Measurements from ENCODE around the gene FMNL2.

Gene FMNL2

DNA sequence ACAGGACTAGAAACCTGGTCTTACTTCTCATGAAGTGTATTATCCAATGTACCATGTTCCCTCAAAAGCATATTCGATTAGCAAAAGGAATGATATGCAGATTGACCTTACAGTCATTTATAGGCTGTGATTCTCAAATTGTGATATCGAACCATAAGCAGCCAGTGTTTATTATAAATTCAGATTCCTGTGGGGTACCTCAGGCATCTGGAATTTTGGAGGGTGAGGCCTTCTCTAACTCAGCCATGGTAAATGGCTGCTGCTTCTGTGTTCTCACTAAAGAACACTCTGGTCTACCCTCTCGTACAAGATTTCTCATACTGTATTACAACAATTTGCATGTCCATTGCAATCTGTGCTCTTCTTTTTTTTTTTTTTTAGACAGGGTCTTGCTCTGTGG, 297.8 kb downstream of the FMNL2 start:
- DNase-seq, result no peak
- Mint-ChIP-seq H3K27ac (no peak overlapping the region), H3K4me3 (no peak overlapping the region), H3K9me3 (no peaks in the 10 kb centered on the region), H3K4me1 (peaks cover 11% of the 10 kb centered on the region), H3K27me3 (peaks cover 14% of the 10 kb centered on the region), H3K36me3 (no peaks in the 10 kb centered on the region)
- CTCF ChIA-PET, result interaction anchor here (1.5 kb wide), 1 partner anchor 457 kb away, joined by 6 read pairs; the partner anchor contains the start of gene STAM2

DNA sequence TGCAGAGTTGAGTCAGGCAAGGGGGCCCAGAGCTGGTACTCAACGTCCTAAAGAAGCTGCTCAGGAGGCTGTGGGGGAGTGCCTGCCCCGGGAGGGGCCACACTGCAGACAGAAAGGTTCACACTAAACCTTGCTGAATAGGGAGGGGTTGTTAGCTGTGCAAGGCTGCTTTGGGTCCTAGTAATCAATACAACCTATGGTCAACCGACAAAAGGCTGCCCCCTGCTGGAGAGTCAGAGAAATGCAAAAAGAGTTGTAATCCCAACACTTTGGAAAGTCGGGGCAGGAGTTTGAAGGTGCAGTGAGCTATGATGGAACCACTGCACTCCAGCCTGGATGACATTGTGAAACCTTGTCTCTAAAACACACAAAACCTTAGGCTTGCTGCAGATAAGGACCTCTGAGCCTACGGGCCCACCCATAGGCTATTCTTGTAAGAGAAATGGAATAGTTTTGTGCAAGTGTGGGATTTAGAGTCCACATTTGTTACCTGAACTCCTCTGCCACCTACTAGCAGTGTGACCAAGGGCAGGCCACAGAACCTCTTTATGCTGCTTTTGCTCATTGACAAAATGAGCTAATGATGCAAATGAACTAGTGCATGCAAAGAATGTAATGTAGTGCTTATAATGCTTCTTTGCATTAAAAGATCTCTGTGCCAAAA, 300.8 kb downstream of the FMNL2 start:
- Mint-ChIP-seq H3K36me3 (no peaks in the 10 kb centered on the region), H3K9me3 (no peaks in the 10 kb centered on the region), H3K27ac (no peak overlapping the region), H3K4me1 (no peaks in the 10 kb centered on the region), H3K27me3 (peaks cover 18% of the 10 kb centered on the region), H3K4me3 (no peak overlapping the region)
- peak; percentile 77 for DNase-seq
- CTCF ChIA-PET, result interaction anchor here (0.7 to 3.1 kb wide), 38 partner anchors 8 to 610 kb away, joined by 3 to 31 read pairs (median 4); partner anchors contain the start of gene STAM2

DNA sequence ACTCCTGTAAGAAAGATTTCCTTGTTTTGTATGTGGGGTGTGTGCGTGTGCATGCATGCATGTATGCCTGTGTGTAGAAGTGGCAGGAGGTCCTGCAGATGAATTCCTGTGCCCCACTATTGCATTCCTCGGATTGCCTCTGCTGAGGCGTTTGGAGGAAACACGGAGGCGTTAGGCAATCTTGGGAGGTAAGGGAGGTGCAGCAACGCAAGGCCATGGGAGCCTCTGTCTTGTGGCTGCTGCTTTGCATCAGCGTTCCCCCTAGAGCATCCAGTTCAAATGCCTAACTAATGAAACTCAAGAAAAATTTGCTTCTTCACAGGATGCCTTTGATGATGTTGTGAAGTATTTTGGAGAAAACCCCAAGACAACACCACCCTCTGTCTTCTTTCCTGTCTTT, 302.3 kb downstream of the FMNL2 start:
- H3K9me3 Mint-ChIP-seq, result no peaks in the 10 kb centered on the region
- no peak overlapping the region for H3K27ac Mint-ChIP-seq
- CTCF ChIA-PET, result no interaction called here
- DNase-seq, result no peak
- no peak overlapping the region for H3K4me3 Mint-ChIP-seq
- H3K4me1 Mint-ChIP-seq, result no peaks in the 10 kb centered on the region
- peaks cover 18% of the 10 kb centered on the region for H3K27me3 Mint-ChIP-seq
- no peaks in the 10 kb centered on the region for H3K36me3 Mint-ChIP-seq

DNA sequence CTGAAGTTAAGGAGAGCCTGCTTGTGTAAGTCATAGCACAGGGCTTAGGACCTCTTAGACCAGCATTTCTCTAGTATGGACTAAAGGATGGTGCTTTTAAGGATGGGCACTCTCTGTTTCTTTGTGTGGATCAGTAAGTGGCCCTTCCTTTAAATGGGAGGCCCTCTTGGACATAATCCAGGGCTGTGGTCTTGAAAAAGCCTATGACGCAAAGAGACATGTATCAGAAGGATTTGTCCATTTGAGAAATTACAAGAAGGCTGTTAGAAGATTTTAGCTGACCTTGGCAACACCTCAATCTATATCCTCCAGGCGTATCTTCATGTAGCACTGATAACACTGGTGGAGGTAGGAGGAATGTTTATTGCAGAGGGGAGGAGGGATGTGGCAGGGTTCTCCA, 303.1 kb downstream of the FMNL2 start:
- DNase-seq, result no peak
- no peaks in the 10 kb centered on the region for H3K4me1 Mint-ChIP-seq
- no peak overlapping the region for H3K4me3 Mint-ChIP-seq
- H3K27ac Mint-ChIP-seq, result no peak overlapping the region
- no peaks in the 10 kb centered on the region for H3K9me3 Mint-ChIP-seq
- H3K27me3 Mint-ChIP-seq, result peaks cover 18% of the 10 kb centered on the region
- CTCF ChIA-PET, result interaction anchor here (0.7 kb wide), 1 partner anchor 26 kb away, joined by 3 read pairs; no protein-coding TSS in a partner anchor
- no peaks in the 10 kb centered on the region for H3K36me3 Mint-ChIP-seq

DNA sequence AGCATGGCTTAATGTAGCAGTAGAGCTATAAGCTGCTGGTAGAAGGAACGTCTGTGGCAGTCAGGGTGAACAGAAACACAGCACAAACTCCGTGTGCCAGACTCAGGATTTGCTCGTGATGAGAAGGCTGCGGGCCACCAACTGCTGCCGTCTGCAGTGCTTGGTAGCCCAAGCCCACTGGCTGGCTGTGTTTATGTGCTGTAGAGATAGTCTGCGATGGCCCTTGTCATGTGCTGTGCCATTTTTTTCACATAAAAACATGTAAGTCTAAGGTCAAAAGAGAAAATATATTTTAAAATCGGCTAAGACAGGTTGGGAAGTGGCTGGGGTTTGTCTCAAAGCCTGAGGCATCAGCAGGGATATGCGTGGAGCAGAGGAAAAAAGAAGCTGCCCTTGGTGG, 303.6 kb downstream of the FMNL2 start:
- no peak for DNase-seq
- H3K9me3 Mint-ChIP-seq, result no peaks in the 10 kb centered on the region
- CTCF ChIA-PET, result interaction anchor here (0.5 to 0.7 kb wide), 2 partner anchors 27 to 473 kb away, joined by 3 read pairs; no protein-coding TSS in a partner anchor
- no peak overlapping the region for H3K4me3 Mint-ChIP-seq
- H3K27ac Mint-ChIP-seq, result no peak overlapping the region
- H3K36me3 Mint-ChIP-seq, result no peaks in the 10 kb centered on the region
- H3K27me3 Mint-ChIP-seq, result peaks cover 18% of the 10 kb centered on the region
- H3K4me1 Mint-ChIP-seq, result no peaks in the 10 kb centered on the region

DNA sequence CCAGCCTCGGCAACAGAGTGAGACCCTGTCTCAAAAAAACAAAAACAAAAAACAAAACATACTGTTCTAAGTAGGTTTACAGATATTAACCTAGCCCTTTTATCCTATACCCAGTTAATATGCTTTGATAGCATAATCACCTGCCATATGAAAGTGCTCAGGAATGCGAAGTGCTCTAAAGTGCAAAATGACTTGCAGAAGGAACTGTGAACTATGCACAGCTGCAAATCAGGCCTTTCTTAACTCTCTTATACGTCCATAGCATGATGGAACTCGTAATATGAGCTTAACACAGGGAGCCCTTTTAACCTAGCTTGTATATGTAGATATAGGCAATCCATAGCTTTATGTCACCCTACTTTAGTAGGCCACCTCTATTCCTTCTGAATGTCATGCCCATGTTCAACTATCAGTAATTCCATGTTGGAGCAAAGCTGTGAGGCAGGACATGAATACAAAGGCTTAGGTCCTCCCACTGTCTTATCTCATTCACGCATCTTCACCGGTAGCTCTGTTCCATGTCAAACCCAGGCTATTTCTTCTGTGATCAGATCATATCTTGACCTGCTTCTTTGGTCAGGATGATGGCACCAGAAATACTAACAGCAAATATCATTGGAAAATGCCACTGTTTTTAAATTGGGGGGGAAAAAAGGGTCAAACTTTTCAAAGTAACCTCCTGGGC, 309.4 kb downstream of the FMNL2 start:
- Mint-ChIP-seq H3K9me3 (no peaks in the 10 kb centered on the region), H3K27me3 (peaks cover 7% of the 10 kb centered on the region), H3K4me3 (no peak overlapping the region), H3K4me1 (no peaks in the 10 kb centered on the region), H3K27ac (no peak overlapping the region), H3K36me3 (peaks cover 7% of the 10 kb centered on the region)
- DNase-seq, result no peak
- CTCF ChIA-PET, result interaction anchor here (1.3 kb wide), 1 partner anchor 9 kb away, joined by 6 read pairs; no protein-coding TSS in a partner anchor

DNA sequence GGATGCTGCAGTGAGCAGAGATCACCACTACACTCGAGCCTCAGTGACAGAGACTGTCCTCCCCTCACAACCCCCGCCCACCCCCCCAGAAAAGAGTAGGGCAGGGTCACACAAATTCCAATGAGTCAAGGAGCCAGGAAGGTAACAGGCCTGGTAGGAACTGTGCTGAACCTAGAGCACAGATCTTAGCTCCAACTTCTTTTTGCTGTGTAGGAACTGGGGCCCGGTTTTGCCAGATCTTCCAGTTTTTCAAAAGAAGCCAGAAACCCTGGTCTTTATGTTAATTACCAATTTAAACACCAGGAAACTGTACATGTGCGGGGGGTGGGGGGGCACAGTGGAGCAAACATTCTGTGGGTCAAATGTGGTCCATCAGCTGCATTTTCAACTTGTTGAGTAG, 311.3 kb downstream of the FMNL2 start:
- Mint-ChIP-seq H3K4me1 (no peaks in the 10 kb centered on the region), H3K36me3 (peaks cover 10% of the 10 kb centered on the region), H3K9me3 (no peaks in the 10 kb centered on the region), H3K27ac (no peak overlapping the region), H3K4me3 (no peak overlapping the region), H3K27me3 (no peaks in the 10 kb centered on the region)
- CTCF ChIA-PET, result interaction anchor here (0.6 to 3.0 kb wide), 3 partner anchors 11 to 873 kb away, joined by 3 to 24 read pairs (median 5); partner anchors contain the start of gene STAM2
- DNase-seq, result no peak

DNA sequence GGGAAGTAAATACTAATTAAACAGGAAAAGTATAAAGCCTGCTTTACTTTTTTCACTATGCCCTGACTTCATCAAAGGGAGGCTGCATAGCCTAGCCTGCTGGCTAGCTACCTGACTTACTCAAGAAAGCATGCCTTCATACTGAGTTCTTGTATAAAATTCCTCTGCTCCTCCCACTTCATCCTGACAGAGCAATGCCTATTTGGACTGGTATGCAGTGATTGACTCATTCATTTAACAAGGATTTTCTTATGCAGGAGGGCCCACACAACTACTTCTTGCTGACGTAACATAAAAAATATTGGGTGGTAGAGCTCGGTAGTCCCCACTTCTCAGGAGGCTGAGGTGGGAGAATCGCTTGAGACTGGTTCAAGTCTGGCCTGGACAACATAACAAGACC, 311.8 kb downstream of the FMNL2 start:
- CTCF ChIA-PET, result interaction anchor here (1.4 to 3.0 kb wide), 2 partner anchors 11 to 471 kb away, joined by 5 to 24 read pairs; partner anchors contain the start of gene STAM2
- Mint-ChIP-seq H3K27me3 (no peaks in the 10 kb centered on the region), H3K36me3 (peaks cover 10% of the 10 kb centered on the region), H3K27ac (no peak overlapping the region), H3K9me3 (no peaks in the 10 kb centered on the region), H3K4me3 (no peak overlapping the region), H3K4me1 (no peaks in the 10 kb centered on the region)
- no peak for DNase-seq

DNA sequence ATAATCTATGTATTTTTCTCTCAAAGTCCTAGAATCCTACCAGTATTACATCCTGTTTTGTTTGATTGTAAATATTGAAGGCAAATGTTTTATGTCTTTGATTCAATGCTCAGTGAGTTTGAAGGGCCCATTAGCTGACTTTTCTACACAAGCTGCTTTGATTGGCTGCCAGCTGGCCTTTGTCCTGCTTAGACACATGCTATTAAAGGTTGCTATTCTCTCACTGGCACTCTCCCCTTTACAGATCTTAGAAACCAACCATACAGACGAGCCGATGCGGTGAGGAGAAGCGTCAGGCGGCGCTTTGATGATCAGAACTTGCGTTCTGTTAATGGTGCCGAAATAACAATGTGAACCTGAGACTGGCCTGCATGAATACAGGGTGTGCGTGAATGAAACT, 312.6 kb downstream of the FMNL2 start:
- Mint-ChIP-seq H3K27me3 (no peaks in the 10 kb centered on the region), H3K9me3 (no peaks in the 10 kb centered on the region), H3K4me1 (no peaks in the 10 kb centered on the region), H3K27ac (no peak overlapping the region), H3K36me3 (peaks cover 13% of the 10 kb centered on the region), H3K4me3 (no peak overlapping the region)
- CTCF ChIA-PET, result interaction anchor here (0.9 to 3.0 kb wide), 3 partner anchors 12 to 527 kb away, joined by 3 to 24 read pairs (median 5); partner anchors contain the start of gene STAM2
- no peak for DNase-seq

DNA sequence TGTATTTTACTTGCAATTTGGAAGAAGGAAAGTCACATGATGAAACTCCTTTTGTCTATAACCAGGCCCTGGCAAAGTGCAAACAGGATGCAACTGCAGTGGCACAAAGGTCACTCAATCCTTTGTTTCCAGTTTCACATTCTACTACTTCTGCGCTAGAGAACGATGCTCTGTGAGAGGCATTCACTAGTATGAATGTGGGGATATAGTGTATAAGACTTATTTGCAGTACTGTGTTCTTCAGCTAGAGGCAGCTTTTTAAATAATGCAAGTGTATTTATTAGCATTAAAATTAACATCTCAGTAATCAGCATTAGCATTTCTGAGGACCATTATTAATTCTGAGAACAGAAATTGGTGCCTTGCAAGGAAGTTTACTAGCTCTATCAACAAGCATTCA, 313.4 kb downstream of the FMNL2 start:
- CTCF ChIA-PET, result interaction anchor here (3.0 kb wide), 1 partner anchor 13 kb away, joined by 24 read pairs; no protein-coding TSS in a partner anchor
- Mint-ChIP-seq H3K4me3 (no peak overlapping the region), H3K36me3 (peaks cover 14% of the 10 kb centered on the region), H3K4me1 (no peaks in the 10 kb centered on the region), H3K9me3 (no peaks in the 10 kb centered on the region), H3K27me3 (no peaks in the 10 kb centered on the region), H3K27ac (no peak overlapping the region)
- DNase-seq, result no peak

DNA sequence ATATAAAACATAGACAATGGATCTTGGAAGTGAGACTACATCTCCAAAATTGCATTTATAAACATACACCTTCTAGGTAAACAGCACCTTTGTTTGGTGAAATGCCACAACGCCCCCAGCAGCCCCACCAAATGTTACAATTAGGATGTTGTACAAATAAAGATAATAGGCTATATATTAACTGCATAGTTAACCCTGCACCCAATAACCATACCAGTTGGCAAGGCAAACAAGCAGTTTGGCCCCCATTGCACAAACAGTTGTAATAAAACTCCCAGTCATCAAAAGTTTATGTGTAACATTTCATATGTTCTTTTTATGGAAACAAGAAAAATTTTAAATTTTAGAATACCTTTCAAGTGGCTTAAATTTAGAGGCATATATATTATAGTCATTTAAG, 315.0 kb downstream of the FMNL2 start:
- no peak overlapping the region for H3K4me3 Mint-ChIP-seq
- H3K27ac Mint-ChIP-seq, result no peak overlapping the region
- no peaks in the 10 kb centered on the region for H3K27me3 Mint-ChIP-seq
- DNase-seq, result no peak
- H3K36me3 Mint-ChIP-seq, result peaks cover 17% of the 10 kb centered on the region
- CTCF ChIA-PET, result interaction anchor here (1.3 kb wide), 1 partner anchor 90 kb away, joined by 4 read pairs; no protein-coding TSS in a partner anchor
- H3K9me3 Mint-ChIP-seq, result no peaks in the 10 kb centered on the region
- no peaks in the 10 kb centered on the region for H3K4me1 Mint-ChIP-seq

DNA sequence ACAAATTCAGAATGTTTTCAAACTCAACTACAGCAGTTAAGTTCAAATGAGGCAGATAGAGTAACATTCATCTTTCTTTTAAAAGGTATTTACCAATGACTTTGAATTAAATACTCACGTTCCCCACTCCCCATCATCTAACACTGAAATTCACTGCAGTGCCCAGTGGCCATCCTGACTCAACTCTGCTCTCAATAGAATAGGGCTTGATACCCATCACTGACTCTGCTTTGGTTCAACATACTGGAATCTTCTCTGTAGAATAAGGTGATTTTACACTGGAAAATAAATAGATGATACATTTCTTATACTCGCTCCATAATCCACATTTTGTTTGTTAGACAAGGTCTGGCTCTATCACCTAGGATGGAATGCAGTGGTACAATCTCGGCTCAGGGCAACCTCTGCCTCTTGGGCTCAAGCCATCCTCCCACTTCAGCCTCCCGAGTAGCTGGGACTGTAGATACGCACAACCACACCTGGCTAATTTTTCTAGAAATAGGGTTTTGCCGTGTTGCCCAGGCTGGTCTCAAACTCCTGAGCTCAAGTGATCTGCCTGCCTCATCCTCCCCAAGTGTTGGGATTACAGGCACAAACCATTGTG, 315.9 kb downstream of the FMNL2 start:
- Mint-ChIP-seq H3K27ac (no peak overlapping the region), H3K9me3 (no peaks in the 10 kb centered on the region), H3K27me3 (no peaks in the 10 kb centered on the region), H3K36me3 (peaks cover 20% of the 10 kb centered on the region), H3K4me3 (no peak overlapping the region), H3K4me1 (no peaks in the 10 kb centered on the region)
- CTCF ChIA-PET, result no interaction called here
- no peak for DNase-seq

DNA sequence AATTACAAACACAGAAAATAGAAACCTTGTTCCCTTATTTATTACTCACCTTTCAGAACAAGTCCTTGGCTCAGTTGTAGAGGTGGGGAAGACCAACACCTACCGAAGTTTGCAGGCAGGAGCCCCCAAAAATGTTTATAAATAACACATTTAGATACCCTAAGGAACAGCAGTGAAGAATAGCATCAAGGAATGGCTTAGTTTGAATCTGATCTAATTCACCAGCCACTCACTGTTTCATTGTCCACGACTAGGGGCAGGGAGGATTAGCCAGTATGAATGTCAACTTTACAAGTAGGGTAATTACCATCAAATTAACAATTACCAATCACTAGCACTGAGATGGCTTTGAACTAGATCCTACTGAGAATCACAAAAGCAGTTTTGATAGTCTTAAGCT, 316.9 kb downstream of the FMNL2 start:
- CTCF ChIA-PET, result no interaction called here
- Mint-ChIP-seq H3K27me3 (no peaks in the 10 kb centered on the region), H3K4me1 (no peaks in the 10 kb centered on the region), H3K4me3 (no peak overlapping the region), H3K27ac (no peak overlapping the region), H3K9me3 (no peaks in the 10 kb centered on the region), H3K36me3 (peaks cover 26% of the 10 kb centered on the region)
- DNase-seq, result no peak

DNA sequence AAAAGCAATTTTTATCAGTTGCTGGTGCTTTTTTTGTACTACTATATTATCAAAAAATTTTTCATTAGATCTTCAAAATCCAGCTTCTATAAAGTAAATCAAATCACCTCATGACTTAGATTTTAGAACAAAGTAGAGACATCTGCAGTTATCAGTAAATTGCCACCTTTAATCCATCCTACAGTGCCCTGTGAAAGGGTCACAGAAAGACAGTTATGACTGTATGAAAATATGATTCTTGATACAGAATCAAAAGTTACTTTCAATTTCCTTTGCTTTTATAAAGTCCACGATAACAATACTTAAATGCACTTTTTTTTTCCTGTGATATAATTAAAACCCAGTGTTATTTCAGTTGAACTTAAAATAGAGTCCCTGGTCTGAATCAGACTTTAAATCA, 320.9 kb downstream of the FMNL2 start:
- no peak for DNase-seq
- peaks cover 42% of the 10 kb centered on the region for H3K36me3 Mint-ChIP-seq
- H3K9me3 Mint-ChIP-seq, result no peaks in the 10 kb centered on the region
- no peak overlapping the region for H3K27ac Mint-ChIP-seq
- no peaks in the 10 kb centered on the region for H3K27me3 Mint-ChIP-seq
- H3K4me3 Mint-ChIP-seq, result no peak overlapping the region
- CTCF ChIA-PET, result no interaction called here
- no peaks in the 10 kb centered on the region for H3K4me1 Mint-ChIP-seq

Data from activated naive CD4-positive, alpha-beta T cell treated with anti-CD3 and anti-CD28 coated beads, Interleukin-2, amount 10 ng/mL, durations not matched to agents 7 days and 5 days (primary cell).